HepG2 (cell line): ENCODE data around the gene YBX2. TPM values are rescaled to one million over a fixed set of nuclear protein-coding genes. Genes with fewer than 3 reads are reported as not detected.

Experiments used
- CCAR2 ChIP-seq: fragments of 200-400 bp; formaldehyde crosslinking; optimal IDR thresholded peaks from 2 replicates; pipeline ENCODE3; 2018; ENCODE audit warnings: low read depth, mild to moderate bottlenecking, low read length, moderate library complexity
- CCDC6 ChIP-seq: sonication (generic); formaldehyde crosslinking; IDR thresholded peaks from 2 replicates; pipeline ENCODE4 v1.8.1; 2022; ENCODE audit warnings: mild to moderate bottlenecking, missing genetic modification reagents, moderate library complexity
- DMAP1 ChIP-seq: IDR thresholded peaks from 2 replicates; pipeline ENCODE4 v1.6.1; 2016
- EP300 ChIP-seq, 3 experiments: sonication (generic) in 1 of 3; formaldehyde crosslinking in 1 of 3; IDR thresholded peaks; 2 replicates each; pipeline versions ENCODE4 v1.5.1 to v1.6.1; 2011 to 2020; ENCODE audit warnings: low read depth in 2 of 3, low read length in 2 of 3, borderline replicate concordance in 1 of 3, improper control_type of control experiment in 1 of 3, mild to moderate bottlenecking in 1 of 3, missing genetic modification reagents in 1 of 3, moderate library complexity in 1 of 3
- GATAD2A ChIP-seq: IDR thresholded peaks from 2 replicates; pipeline ENCODE4 v1.6.1; 2016
- KMT2B ChIP-seq: IDR thresholded peaks from 2 replicates; pipeline ENCODE4 v1.6.1; 2016; ENCODE audit warnings: missing genetic modification reagents, missing compliant biosample characterization
- MBD4 ChIP-seq: IDR thresholded peaks from 2 replicates; pipeline ENCODE4 v1.6.1; 2012; ENCODE audit warnings: low read length, inconsistent platforms, borderline replicate concordance
- MEF2D ChIP-seq: sonication (generic); formaldehyde crosslinking; IDR thresholded peaks from 2 replicates; pipeline ENCODE4 v1.5.1; 2020; ENCODE audit warnings: mild to moderate bottlenecking, missing genetic modification reagents
- PHF8 ChIP-seq: sonication (generic); formaldehyde crosslinking; IDR thresholded peaks from 2 replicates; pipeline ENCODE4 v1.5.0; 2020; ENCODE audit warnings: missing genetic modification reagents
- RXRB ChIP-seq: IDR thresholded peaks from 2 replicates; pipeline ENCODE4 v1.6.1; 2016; ENCODE audit warnings: borderline replicate concordance, missing genetic modification reagents, missing compliant biosample characterization
- SALL1 ChIP-seq: sonication (generic); formaldehyde crosslinking; IDR thresholded peaks from 2 replicates; pipeline ENCODE4 v1.8.0; 2022; ENCODE audit warnings: mild to moderate bottlenecking, missing genetic modification reagents
- SMAD1 ChIP-seq: sonication (generic); formaldehyde crosslinking; IDR thresholded peaks from 2 replicates; pipeline ENCODE4 v1.4.0; 2020; ENCODE audit warnings: missing genetic modification reagents, low read depth, mild to moderate bottlenecking, borderline replicate concordance
- SRF ChIP-seq: IDR thresholded peaks from 2 replicates; pipeline ENCODE4 v1.6.1; 2011; ENCODE audit warnings: mild to moderate bottlenecking, low read depth, low read length, moderate library complexity
- TBX2 ChIP-seq: sonication (generic); formaldehyde crosslinking; IDR thresholded peaks from 2 replicates; pipeline ENCODE4 v1.5.0; 2020; ENCODE audit warnings: missing genetic modification reagents, mild to moderate bottlenecking, borderline replicate concordance
- TP53 ChIP-seq: sonication (generic); formaldehyde crosslinking; conservative IDR thresholded peaks from 2 replicates; pipeline ENCODE4 v1.4.0; 2020; ENCODE audit warnings: missing genetic modification reagents
- ZBTB8A ChIP-seq: sonication (generic); formaldehyde crosslinking; IDR thresholded peaks from 2 replicates; pipeline ENCODE4 v1.4.0; 2020; ENCODE audit warnings: mild to moderate bottlenecking, low read depth, missing genetic modification reagents, borderline replicate concordance
- ZFX ChIP-seq: sonication (generic); formaldehyde crosslinking; IDR thresholded peaks from 2 replicates; pipeline ENCODE4 v1.4.0; 2020; ENCODE audit warnings: mild to moderate bottlenecking, low read depth, missing genetic modification reagents, moderate library complexity
- ZNF101 ChIP-seq: sonication (generic); formaldehyde crosslinking; IDR thresholded peaks from 2 replicates; pipeline ENCODE4 v1.4.0; 2020; ENCODE audit warnings: mild to moderate bottlenecking, low read depth, missing genetic modification reagents, borderline replicate concordance
- ZNF224 ChIP-seq: sonication (generic); formaldehyde crosslinking; IDR thresholded peaks from 2 replicates; pipeline ENCODE4 v1.5.0; 2020; ENCODE audit warnings: mild to moderate bottlenecking, missing genetic modification reagents
- ZNF441 ChIP-seq: sonication (generic); formaldehyde crosslinking; IDR thresholded peaks from 2 replicates; pipeline ENCODE4 v1.7.0; 2021; ENCODE audit warnings: missing genetic modification reagents, borderline replicate concordance
- ZNF543 ChIP-seq: sonication (generic); formaldehyde crosslinking; IDR thresholded peaks from 2 replicates; pipeline ENCODE4 v1.4.0; 2020; ENCODE audit warnings: mild to moderate bottlenecking, missing genetic modification reagents
- ZNF660 ChIP-seq: sonication (generic); formaldehyde crosslinking; IDR thresholded peaks from 2 replicates; pipeline ENCODE4 v1.5.1; 2020; ENCODE audit warnings: mild to moderate bottlenecking, low read depth, missing genetic modification reagents, borderline replicate concordance
- ZSCAN21 ChIP-seq: sonication (generic); formaldehyde crosslinking; IDR thresholded peaks from 2 replicates; pipeline ENCODE4 v1.8.0; 2022; ENCODE audit warnings: mild to moderate bottlenecking, missing genetic modification reagents, moderate library complexity, borderline replicate concordance
- polyA plus RNA-seq, 8 experiments: library from polyadenylated mRNA; depleted of rRNA in 3 of 8; stranded (reverse) in 7 of 8; unstranded in 1 of 8; fragments of >200 nt; fragmentation: Illumina TruSeq in 4 of 8; extraction: Trizol in 4 of 8; gene quantifications; 2 replicates each; pipeline versions ENCODE4 v1.2.1 to v1.2.3, GENCODE V29; 2011 to 2016; ENCODE audit warnings: low read depth in 4 of 8, missing spikeins in 1 of 8, mixed read lengths in 1 of 8; ENCODE audit not compliant: insufficient read depth in 1 of 8
- total RNA-seq, 5 experiments: library from RNA; depleted of rRNA; stranded (reverse); fragments of >200 nt; fragmentation: Illumina TruSeq; extraction: Trizol; gene quantifications; 2 replicates each; pipeline ENCODE4 v1.2.3, GENCODE V29; 2016; ENCODE audit warnings: low read depth in 1 of 5
- TF ChIP-seq, protein P1 (sequence below): IDR thresholded peaks from 2 replicates; pipeline ENCODE4 v1.6.1; 2016; ENCODE audit warnings: control low read depth
- TF ChIP-seq, protein P2 (sequence below): sonication (generic); formaldehyde crosslinking; IDR thresholded peaks from 2 replicates; pipeline ENCODE4 v1.4.0; 2020; ENCODE audit warnings: missing genetic modification reagents
- TF ChIP-seq, protein P3 (sequence below): sonication (generic); formaldehyde crosslinking; IDR thresholded peaks from 2 replicates; pipeline ENCODE4 v1.4.0; 2020; ENCODE audit warnings: missing genetic modification reagents

The YBX2 gene
- total and polyA plus RNA-seq, 2 of the 13 experiments (the other 11 are each of a cell fraction or from before 2014, with no cell fraction given): 0.12 to 0.22 TPM

DNA sequence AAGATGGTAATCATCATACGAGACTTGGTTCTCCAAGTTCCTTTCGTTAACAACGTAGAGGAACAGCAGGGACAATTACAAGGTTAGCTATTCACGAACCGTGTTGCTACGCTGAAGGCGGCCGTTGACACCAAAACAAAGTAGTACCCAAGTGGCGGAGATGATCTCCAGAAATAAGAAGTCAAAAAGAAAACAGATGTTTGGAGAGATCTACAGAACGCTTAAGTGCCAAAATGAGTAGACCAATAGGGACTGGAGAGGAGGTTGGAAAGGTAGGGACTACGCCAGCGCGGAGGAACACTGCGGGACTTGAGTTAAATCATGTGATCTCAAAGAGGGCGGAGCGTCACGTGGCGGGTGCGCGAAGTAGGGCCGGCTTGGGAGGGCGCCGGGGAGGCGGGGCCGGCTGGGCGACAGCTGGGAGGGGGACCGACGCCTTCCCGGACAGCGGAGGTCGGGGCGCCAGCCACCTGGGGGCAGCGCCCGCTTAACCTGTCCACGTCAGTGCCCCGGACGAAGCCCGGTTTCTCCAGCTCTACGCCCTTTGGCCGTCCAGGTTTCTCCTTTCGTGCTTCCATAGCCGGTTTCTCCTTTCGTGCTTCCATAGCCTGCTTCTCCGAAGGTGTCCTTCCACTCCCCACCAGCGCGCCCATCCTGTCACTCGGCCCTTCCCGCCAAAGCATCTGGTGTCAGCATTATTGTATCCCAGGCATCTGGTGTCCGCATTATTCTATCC, 51.6 kb downstream of the YBX2 start (continued):
- TF ChIP-seq, protein P1, sequence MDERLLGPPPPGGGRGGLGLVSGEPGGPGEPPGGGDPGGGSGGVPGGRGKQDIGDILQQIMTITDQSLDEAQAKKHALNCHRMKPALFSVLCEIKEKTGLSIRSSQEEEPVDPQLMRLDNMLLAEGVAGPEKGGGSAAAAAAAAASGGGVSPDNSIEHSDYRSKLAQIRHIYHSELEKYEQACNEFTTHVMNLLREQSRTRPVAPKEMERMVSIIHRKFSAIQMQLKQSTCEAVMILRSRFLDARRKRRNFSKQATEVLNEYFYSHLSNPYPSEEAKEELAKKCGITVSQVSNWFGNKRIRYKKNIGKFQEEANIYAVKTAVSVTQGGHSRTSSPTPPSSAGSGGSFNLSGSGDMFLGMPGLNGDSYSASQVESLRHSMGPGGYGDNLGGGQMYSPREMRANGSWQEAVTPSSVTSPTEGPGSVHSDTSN (CRISPR knock-in tag): no peak
- TF ChIP-seq ZNF660 (CRISPR knock-in tag) (no peak), ZNF441 (CRISPR knock-in tag) (no peak; the same call in 1 of the 2 replicates), ZBTB8A (CRISPR knock-in tag) (0 out of 2 replicates have a peak, but pooled peaks have one; percentile 58), ZFX (CRISPR knock-in tag) (0 out of 2 replicates have a peak, but pooled peaks have one; percentile 9), KMT2B (CRISPR knock-in tag) (peak; percentile 50; the same call in 1 of the 2 replicates), ZSCAN21 (no peak), ZNF101 (0 out of 2 replicates have a peak, but pooled peaks have one; percentile 7), TBX2 (peak; percentile 48), MBD4 (0 out of 2 replicates have a peak, but pooled peaks have one; percentile 83), RXRB (peak; percentile 74), ZNF543 (0 out of 2 replicates have a peak, but pooled peaks have one; percentile 43), CCDC6 (CRISPR knock-in tag) (no peak), SMAD1 (CRISPR knock-in tag) (peak; percentile 33; the same call in 1 of the 2 replicates), SALL1 (peak; percentile 76; the same call in 1 of the 2 replicates), CCAR2 (peak; percentile 48), SRF (peak; percentile 25; the same call in 1 of the 2 replicates), PHF8 (CRISPR knock-in tag) (peak; percentile 28; the same call in 1 of the 2 replicates), TP53 (no peak), MEF2D (CRISPR knock-in tag) (no peak), ZNF224 (CRISPR knock-in tag) (0 out of 2 replicates have a peak, but pooled peaks have one; percentile 73), EP300 (IDR thresholded peaks at IDR 0.05; ENCODE audit: low read depth in 2 of 2, low read length in 2 of 2) (peak; percentile 48 to 53; a peak in 2 of 4 replicates), EP300 (CRISPR knock-in tag; IDR thresholded peaks at IDR 0.05; ENCODE audit: borderline replicate concordance) (peak; percentile 28; the same call in 1 of the 2 replicates), GATAD2A (CRISPR knock-in tag) (peak; percentile 57), DMAP1 (CRISPR knock-in tag) (peak; percentile 93)
- TF ChIP-seq, protein P2, sequence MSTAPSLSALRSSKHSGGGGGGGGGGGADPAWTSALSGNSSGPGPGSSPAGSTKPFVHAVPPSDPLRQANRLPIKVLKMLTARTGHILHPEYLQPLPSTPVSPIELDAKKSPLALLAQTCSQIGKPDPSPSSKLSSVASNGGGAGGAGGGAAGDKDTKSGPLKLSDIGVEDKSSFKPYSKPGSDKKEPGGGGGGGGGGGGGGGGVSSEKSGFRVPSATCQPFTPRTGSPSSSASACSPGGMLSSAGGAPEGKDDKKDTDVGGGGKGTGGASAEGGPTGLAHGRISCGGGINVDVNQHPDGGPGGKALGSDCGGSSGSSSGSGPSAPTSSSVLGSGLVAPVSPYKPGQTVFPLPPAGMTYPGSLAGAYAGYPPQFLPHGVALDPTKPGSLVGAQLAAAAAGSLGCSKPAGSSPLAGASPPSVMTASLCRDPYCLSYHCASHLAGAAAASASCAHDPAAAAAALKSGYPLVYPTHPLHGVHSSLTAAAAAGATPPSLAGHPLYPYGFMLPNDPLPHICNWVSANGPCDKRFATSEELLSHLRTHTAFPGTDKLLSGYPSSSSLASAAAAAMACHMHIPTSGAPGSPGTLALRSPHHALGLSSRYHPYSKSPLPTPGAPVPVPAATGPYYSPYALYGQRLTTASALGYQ: peak; percentile 61; the same call in 1 of the 2 replicates
- TF ChIP-seq, protein P3, sequence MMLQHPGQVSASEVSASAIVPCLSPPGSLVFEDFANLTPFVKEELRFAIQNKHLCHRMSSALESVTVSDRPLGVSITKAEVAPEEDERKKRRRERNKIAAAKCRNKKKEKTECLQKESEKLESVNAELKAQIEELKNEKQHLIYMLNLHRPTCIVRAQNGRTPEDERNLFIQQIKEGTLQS (CRISPR knock-in tag): peak; percentile 53; the same call in 1 of the 2 replicates
